ENCODE data around the gene CD200R1. TPM values are rescaled to one million over a fixed set of nuclear protein-coding genes. Genes with fewer than 3 reads are reported as not detected.

CD200R1 gene
- total RNA-seq, 2 donors from 2014 or later: 0.23 to 2.2 TPM

DNA sequence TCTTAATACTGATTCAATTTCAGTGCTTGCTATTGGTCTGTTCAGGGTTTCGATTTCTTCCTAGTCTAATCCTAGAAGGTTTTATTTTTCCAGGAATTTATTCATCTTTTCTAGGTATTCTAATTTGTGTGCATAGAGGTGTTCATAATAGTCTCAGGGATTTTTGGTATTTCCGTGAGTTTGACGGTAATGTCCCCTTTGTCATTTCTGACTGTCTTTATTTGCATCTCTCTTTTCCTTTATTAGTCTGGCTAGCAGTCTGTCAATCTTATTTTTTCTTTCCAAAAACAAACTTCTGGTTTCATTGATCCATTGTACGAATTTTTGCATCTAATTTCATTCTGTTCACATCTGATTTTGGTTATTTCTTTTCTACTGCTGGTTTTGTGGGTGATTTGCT is 93.0 kb downstream of the CD200R1 start:
- Histone ChIP-seq H3K36me3 (no peaks in the 10 kb centered on the region), H3K4me3 (no peak overlapping the region), H3K27me3 (replicated peaks; ENCODE audit: insufficient read depth) (no peaks in the 10 kb centered on the region), H3K4me1 (replicated peaks) (no peaks in the 10 kb centered on the region), H3K27ac (no peak overlapping the region), H3K9me3 (no peaks in the 10 kb centered on the region)
- intact Hi-C loops (cut with DNase I): no loop called here
- DNase-seq (ENCODE audit: low spot score): no peak
- TF ChIP-seq, protein P1, sequence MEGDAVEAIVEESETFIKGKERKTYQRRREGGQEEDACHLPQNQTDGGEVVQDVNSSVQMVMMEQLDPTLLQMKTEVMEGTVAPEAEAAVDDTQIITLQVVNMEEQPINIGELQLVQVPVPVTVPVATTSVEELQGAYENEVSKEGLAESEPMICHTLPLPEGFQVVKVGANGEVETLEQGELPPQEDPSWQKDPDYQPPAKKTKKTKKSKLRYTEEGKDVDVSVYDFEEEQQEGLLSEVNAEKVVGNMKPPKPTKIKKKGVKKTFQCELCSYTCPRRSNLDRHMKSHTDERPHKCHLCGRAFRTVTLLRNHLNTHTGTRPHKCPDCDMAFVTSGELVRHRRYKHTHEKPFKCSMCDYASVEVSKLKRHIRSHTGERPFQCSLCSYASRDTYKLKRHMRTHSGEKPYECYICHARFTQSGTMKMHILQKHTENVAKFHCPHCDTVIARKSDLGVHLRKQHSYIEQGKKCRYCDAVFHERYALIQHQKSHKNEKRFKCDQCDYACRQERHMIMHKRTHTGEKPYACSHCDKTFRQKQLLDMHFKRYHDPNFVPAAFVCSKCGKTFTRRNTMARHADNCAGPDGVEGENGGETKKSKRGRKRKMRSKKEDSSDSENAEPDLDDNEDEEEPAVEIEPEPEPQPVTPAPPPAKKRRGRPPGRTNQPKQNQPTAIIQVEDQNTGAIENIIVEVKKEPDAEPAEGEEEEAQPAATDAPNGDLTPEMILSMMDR (IDR thresholded peaks at IDR 0.05): no peak
- TF ChIP-seq POLR2A (IDR thresholded peaks at IDR 0.05): no peak
- TF ChIP-seq POLR2AphosphoS5 (IDR thresholded peaks at IDR 0.05): no peak
- 91% methylated on average over 4 of the region's 4 CpGs for WGBS

DNA sequence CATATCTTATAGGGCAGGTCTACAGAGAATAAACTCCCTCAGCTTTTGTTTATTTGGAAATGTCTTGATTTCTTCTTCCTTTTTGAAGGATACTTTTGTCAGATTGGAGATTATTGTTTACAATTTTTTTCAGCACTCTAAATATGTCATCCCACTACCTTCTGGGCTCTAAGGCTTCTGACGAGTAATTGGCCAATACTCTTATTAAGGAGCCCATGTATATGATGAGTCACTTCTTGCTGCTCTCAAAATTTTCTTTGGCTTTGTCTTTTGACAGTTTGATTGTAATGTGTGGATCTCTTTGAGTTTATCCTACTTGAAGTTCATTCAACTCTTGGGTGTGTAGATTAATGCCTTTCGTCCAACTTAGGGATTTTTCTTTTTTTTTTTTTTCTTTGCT is 99.3 kb downstream of the CD200R1 start:
- no peak for TF ChIP-seq POLR2A (IDR thresholded peaks at IDR 0.05)
- TF ChIP-seq, protein P1 (IDR thresholded peaks at IDR 0.05): no peak
- no peak for TF ChIP-seq POLR2AphosphoS5 (IDR thresholded peaks at IDR 0.05)
- intact Hi-C loops (cut with DNase I): no loop called here
- no peaks in the 10 kb centered on the region for H3K9me3 ChIP-seq
- DNase-seq (ENCODE audit: low spot score): no peak
- H3K4me1 ChIP-seq (replicated peaks): no peaks in the 10 kb centered on the region
- H3K4me3 ChIP-seq: no peak overlapping the region
- WGBS: 93% methylated on average over 2 of the region's 2 CpGs
- H3K27me3 ChIP-seq (replicated peaks; ENCODE audit: insufficient read depth): no peaks in the 10 kb centered on the region
- no peak overlapping the region for H3K27ac ChIP-seq
- no peaks in the 10 kb centered on the region for H3K36me3 ChIP-seq

DNA sequence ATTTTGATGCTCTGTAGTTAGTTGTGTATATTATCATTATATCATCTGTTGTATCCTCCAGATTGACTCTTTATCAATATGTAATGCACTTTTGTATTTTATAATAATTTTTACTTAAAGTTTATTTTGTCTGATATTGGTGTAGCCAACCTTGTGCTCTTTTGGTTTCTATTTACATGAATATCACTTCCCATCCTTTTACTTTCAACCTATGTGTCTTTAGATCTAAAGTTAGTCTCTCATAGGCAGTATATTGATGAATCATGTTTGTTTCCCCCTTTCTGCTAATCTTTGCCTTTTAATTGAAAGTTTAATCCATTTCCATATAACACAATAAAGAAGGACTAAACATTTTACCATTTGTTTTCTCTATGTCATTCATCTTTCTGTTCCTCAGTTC is 100.2 kb downstream of the CD200R1 start:
- no peaks in the 10 kb centered on the region for H3K9me3 ChIP-seq
- H3K4me1 ChIP-seq (replicated peaks): no peaks in the 10 kb centered on the region
- intact Hi-C loops (cut with DNase I): no loop called here
- no peaks in the 10 kb centered on the region for H3K27me3 ChIP-seq (replicated peaks; ENCODE audit: insufficient read depth)
- no peak overlapping the region for H3K27ac ChIP-seq
- DNase-seq (ENCODE audit: low spot score): no peak
- no peak overlapping the region for H3K4me3 ChIP-seq
- TF ChIP-seq POLR2A (IDR thresholded peaks at IDR 0.05) (no peak), POLR2AphosphoS5 (IDR thresholded peaks at IDR 0.05) (no peak)
- TF ChIP-seq, protein P1 (IDR thresholded peaks at IDR 0.05): no peak
- no peaks in the 10 kb centered on the region for H3K36me3 ChIP-seq

DNA sequence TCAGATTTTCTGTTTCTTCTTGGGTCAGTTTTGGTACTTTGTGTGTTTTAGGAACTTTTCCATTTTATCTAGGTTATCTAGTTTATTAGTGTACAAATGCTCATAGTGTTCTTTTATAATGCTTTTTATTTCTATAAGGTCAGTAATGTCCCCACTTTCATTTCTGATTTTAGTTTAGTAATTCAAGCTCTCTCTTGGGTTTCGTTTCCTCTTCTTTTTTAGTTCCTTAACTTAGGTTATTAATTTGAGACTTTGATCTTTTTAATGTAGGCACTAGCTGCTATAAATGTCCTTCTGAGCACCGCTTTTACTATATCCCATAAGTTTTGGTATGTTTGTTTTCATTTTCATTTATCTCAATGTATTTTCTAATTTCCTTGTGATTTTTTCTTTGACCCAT is 101.3 kb downstream of the CD200R1 start:
- H3K9me3 ChIP-seq: no peaks in the 10 kb centered on the region
- no peaks in the 10 kb centered on the region for H3K27me3 ChIP-seq (replicated peaks; ENCODE audit: insufficient read depth)
- H3K4me1 ChIP-seq (replicated peaks): no peaks in the 10 kb centered on the region
- no peak overlapping the region for H3K4me3 ChIP-seq
- WGBS: 41% methylated on average over 2 of the region's 2 CpGs
- H3K36me3 ChIP-seq: no peaks in the 10 kb centered on the region
- intact Hi-C loops (cut with DNase I): no loop called here
- no peak overlapping the region for H3K27ac ChIP-seq
- DNase-seq (ENCODE audit: low spot score): no peak
- no peak for TF ChIP-seq POLR2A (IDR thresholded peaks at IDR 0.05)
- TF ChIP-seq, protein P1 (IDR thresholded peaks at IDR 0.05): no peak
- TF ChIP-seq POLR2AphosphoS5 (IDR thresholded peaks at IDR 0.05): no peak

DNA sequence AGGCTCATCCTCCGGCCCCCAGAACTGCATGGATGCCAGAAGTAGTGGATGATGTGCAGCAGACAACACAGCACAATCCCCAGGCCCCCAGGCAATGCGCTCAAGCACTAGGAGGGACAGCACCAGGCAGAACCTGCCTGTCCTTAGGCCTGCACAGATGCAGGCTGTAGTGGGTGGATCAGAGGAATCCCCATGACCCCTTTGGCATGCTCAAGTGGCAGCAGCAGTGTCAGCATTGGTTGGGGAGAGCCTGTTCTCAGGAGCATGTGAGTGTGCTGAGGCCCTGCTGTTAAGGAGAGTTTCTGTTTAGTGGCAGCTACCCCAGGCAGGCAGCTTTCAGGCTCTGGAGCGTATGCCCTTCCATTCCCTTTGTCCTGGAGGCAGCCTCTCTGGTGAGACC is 103.2 kb downstream of the CD200R1 start:
- no peaks in the 10 kb centered on the region for H3K36me3 ChIP-seq
- intact Hi-C loops (cut with DNase I): no loop called here
- no peak overlapping the region for H3K27ac ChIP-seq
- WGBS: 90% methylated on average over 3 of the region's 3 CpGs
- no peaks in the 10 kb centered on the region for H3K9me3 ChIP-seq
- TF ChIP-seq POLR2AphosphoS5 (IDR thresholded peaks at IDR 0.05) (no peak), POLR2A (IDR thresholded peaks at IDR 0.05) (no peak)
- TF ChIP-seq, protein P1 (IDR thresholded peaks at IDR 0.05): no peak
- H3K27me3 ChIP-seq (replicated peaks; ENCODE audit: insufficient read depth): peaks cover 2% of the 10 kb centered on the region
- no peak overlapping the region for H3K4me3 ChIP-seq
- no peaks in the 10 kb centered on the region for H3K4me1 ChIP-seq (replicated peaks)
- no peak for DNase-seq (ENCODE audit: low spot score)

Other genes with a start within 250 kb of the CD200R1 start
- not detected for gene CD200R1L, start 128.2 kb downstream of the CD200R1 start, total RNA-seq
- 10 to 100 TPM; 12.4 to 18.7 TPM for gene GTPBP8, start 15.9 kb upstream of the CD200R1 start, total RNA-seq
- 10 to 100 TPM; 41.4 to 42.3 TPM for gene BOC, start 236.5 kb upstream of the CD200R1 start, total RNA-seq

All from prostate gland (tissue), 2 donors.